ENCODE measurements around the gene DDX52.

GRCh38 chr17:37567137-37567536 lies 76.1 kb downstream of the DDX52 start:
- TF ChIP-seq CTCF (IDR thresholded peaks at IDR 0.05) (no peak), ZFX (IDR thresholded peaks at IDR 0.05; ENCODE audit: borderline replicate concordance) (no peak)

Data from 22Rv1 (cell line).